Activated CD4-positive, CD25-positive, alpha-beta regulatory T cell treated with anti-CD3 and anti-CD28 coated beads, Interleukin-2, amount 50 U/mL, for 24 hours (primary cell): ENCODE data around the gene CMSS1.

Source experiments
- ATAC-seq, 2 donors: fragments of 150-1000 bp; cut with Tn5 transposase; one replicate each; pipeline ENCODE4 v1.10.0; 2021; ENCODE audit warnings: mild to moderate bottlenecking in 1 of 2, moderate library complexity in 1 of 2

CMSS1 gene

GRCh38 chr3:100111728-100112127 lies 294.1 kb downstream of the CMSS1 start:
- no peak for ATAC-seq

- no peak for ATAC-seq
These were observed 296.2 kb downstream of the CMSS1 start for GRCh38 chr3:100113723-100114412.

GRCh38 chr3:100114413-100115030 lies 296.9 kb downstream of the CMSS1 start, which contains the start of gene FILIP1L:
FILIP1L (minus strand) TSS chr3:100114501.
- ATAC-seq, result no peak

DNA sequence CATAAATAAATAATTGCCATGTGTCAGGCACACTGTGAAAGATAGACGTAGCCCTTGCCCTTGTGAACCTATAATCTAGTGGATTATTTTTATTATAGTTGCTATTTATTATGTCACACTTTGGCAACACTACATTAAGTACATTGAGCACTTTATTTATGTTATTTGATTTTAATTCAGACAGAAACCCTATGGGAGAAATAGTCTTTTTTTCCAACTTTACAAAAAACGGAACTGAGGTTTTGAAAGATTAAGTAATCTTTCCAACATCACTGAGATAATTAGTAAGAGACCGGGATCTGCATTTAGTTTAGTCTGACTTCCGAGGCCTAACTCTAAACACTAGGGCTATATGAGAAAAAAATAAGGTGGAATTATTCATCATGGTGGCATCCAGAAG lies 299.4 kb downstream of the CMSS1 start:
- ATAC-seq, result no peak

- ATAC-seq, result no peak
These were observed 302.4 kb downstream of the CMSS1 start for GRCh38 chr3:100120012-100120411.

DNA sequence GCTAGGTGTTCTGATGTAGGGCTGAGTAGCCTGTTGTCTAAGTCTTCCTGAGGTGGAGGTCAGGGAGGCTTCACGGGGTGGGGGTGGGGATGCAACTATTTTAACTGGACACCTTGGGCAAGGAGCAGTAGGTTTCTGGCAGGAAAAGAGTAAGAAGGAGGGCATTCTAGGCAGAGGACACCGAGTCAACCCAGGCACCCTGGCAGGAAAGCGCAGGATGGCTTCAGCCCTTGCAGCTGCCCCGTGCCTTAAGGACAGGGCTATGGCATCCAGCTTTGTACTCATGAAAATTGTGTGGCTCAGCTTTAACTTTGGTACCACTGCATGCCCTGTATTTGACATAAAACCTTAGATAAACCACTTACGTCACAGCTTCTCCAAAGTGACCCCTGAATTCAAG lies 303.0 kb downstream of the CMSS1 start:
- no peak for ATAC-seq

- ATAC-seq, result no peak
These were observed 304.7 kb downstream of the CMSS1 start for GRCh38 chr3:100122321-100122720.

GRCh38 chr3:100123112-100123511 lies 305.4 kb downstream of the CMSS1 start:
- ATAC-seq, result no peak

DNA sequence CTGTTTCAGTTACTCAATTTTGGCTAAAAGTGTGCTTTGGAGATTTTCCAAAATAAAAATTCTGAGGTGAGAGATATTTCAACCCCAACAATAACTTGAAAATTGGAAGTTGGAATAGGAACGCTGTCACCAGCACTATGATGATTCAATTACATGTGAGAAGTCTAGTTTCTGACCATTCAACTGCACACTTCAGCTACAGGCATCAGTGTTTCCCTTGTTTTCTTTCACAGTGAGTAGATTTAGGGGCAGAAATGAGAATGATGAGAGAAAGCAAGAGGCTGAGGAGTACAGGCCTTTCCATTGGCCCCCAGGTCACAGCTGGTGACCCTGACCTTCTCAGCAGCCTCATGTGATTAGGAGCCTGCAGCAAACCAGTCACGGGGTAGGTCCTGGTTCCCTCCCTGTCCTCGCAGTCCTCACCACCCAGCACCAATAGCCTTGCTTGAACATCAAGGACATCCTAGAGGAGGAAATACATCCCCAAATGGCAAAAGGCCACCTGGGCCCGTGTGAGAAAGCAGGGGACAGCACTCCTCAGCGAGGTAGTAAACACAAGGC lies 306.6 kb downstream of the CMSS1 start:
- no peak for ATAC-seq

DNA sequence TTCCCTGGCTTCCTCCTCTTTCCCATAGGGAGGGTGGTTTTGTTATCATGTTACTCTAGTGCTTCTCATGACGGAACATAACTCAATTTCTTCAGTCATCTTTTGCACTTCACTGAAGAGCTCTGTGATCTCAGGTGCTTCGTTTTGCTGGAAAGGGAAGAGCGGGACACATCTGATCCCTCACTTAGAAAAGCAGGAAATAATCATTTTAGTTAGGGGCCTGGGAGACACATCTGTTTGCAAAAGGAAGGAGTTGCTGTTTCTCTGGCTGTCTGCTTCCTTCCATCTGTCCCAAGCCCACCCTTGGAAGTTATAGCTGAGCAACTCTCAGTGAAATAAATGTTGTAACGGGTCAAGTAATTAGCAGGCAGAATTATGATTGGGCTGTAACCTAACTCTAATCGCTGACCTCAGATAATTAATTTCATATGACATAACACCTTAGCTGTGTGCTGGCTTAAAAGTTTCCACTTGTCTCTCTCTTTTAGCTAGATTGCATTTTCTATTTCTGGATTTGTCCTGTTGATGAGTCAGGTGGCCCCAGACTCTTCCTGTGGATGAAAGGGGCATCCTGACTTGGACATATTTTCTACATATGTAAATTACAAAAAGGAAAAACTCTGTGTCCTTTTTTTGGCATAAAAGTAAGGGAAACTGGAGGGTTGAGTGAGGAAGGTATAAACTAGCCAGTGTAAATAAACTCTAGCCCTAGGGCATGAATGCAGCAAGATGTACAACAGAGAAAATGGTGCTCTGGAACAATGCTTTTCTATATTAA lies 307.7 kb downstream of the CMSS1 start:
- no peak for ATAC-seq

DNA sequence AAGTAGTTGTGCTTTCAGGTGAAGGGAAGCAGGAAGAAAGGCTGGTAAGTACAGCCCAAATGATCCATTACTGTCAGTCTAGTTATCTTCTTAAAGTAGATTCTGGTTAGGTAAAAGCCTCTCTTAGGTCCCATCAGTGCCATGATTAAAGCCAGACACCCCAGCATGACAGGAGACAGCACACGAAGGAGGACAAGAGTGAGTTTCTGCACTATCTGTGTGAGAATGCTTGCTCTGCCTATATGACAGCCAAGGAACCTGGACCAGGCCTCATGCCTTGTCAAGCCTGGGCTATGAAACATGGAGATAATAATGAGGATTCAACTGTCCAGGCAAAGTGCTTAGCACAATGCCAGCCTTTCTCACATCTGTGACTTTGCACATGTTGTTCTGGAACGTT lies 310.1 kb downstream of the CMSS1 start:
- ATAC-seq, result no peak

DNA sequence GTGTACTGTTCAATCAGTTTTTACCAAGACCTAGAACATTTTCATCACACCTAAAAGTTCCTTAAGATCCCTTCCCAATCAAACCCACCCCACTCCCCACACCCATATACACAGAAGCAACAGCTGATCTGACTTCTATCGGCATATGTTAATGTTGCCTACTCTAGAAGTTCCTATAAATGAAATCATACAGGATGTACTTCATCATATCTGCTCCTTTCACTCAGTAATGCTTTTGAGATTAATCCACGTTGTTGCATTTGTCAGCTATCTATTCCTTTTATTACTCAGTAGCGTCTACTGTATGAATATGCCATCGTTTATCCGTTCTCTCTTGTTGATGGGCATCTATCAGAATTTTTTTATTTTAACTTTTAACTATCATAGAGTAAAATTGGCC lies 310.9 kb downstream of the CMSS1 start:
- ATAC-seq, result no peak

GRCh38 chr3:100129941-100130340 lies 312.3 kb downstream of the CMSS1 start:
- ATAC-seq, result no peak

- ATAC-seq, result no peak
These were observed 313.6 kb downstream of the CMSS1 start for GRCh38 chr3:100131241-100131640.

DNA sequence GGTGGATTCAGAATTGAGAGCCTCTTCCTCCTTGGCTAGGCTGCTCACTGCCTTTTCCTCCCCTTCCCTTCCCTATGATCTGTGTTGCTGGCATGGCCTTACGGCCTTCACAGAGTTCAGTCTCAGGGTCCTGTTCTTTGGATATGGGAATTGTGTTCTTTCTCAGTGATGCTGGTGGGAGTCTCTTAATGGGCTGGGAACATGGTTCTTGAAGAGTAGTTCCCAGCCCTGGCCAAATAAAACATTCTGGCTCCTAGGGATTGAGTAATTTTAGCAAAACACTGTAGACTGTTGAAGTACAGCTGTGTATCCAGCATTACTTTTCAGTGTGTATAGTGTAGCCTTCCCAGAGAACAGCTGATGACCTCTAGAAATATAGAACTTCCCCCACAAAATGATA lies 319.3 kb downstream of the CMSS1 start:
- no peak for ATAC-seq

- ATAC-seq, result no peak
These were observed 323.3 kb downstream of the CMSS1 start for GRCh38 chr3:100140976-100141375.

DNA sequence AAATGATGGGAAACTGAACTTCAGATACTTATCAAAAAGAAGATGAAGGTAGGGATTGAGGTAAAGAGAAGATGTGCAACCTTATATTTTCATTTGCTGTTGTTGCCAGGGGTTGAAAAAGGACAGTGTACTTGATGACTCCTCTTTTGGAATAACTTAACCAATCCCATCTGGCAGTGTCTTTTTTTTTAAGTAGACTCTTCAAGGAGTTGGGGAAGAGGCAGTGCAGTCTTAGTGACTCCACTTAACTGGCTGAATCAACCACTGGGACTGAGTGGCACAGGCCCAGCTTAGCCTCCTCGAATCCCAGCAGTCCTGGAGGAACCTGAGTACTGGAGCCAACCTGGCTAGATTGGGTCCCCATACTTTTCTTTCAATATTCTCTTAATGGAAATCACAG lies 323.9 kb downstream of the CMSS1 start:
- no peak for ATAC-seq

DNA sequence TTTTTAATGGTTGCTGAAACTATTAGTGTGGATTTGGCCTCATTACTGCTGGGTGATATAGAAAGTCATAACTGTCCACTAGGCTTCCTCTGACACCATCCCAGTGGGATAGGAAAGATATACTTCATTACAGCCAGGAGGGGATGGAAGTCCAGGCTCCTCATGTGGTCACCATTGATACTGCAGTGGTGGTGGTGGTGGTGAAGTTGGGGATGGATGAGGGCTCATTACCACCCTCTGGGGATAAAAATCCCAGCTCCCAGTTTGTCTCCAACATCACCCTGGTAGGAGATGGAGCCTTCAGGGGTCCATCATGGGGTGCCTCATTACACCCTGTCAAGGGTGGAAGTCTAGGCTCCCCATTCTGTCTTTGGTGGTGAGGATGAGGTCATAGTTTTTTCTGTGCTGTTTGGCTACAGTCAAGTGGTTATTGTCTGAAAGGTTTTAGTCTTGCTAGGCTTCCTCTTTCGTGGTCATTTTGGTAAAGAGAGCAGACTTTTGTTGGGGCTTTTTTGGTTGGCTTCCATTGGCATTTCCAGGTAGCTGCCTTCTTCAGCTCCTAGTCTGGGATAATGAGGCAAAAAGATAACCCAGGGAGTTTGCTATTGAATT lies 326.7 kb downstream of the CMSS1 start:
- ATAC-seq, result no peak

GRCh38 chr3:100149130-100149529 lies 331.5 kb downstream of the CMSS1 start:
- ATAC-seq, result no peak

GRCh38 chr3:100149713-100150415 lies 332.2 kb downstream of the CMSS1 start:
- ATAC-seq, result no peak

DNA sequence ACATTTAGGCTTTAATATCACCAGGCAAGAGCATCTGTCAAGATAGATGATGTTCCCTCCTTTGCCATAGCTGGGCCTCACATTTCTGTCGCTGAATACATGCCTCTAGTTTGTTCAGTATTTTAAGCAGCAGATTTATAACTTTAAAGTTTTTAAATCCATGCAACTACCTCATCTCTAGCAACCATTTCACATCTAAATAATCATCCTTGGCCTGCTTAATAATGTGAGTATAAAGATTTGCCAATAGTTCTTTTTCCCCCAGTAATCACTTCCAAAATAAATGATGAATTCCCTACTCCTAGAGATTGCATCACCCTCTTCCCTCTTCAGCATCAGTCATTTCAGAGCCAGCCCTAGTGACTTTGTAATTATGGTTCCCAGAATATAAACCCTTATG lies 332.8 kb downstream of the CMSS1 start:
- ATAC-seq, result no peak

DNA sequence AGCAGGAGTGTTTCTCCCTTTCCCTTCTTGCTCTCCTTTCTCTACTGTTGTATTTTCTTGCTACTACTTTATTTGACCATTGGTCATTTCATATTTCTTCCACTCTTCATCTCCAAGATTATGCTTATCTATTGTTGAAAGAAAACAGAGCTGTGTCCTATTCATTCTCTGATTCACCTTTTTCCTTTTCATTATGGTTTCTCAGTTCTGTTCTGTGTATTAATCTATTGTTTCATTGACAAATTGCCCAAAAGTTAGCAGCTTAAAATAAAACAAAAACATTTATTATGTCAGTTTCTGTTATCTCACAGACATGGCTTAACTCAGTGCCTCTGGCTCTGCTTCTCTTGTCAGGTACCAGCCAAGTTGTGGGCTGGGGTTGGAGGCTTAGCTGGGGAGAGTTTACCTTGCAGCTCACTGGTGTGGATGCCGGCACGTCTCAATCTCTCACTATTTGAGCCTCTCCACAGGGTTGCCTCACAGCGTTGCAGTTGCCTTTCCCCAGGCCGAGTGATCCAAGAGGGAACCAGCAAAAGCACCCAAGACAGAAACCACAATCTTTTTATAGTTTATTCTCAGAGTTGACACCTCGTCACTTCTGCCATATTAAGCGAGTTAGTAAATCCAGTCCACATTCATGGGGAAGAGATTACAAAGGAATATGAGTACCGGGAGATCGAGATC lies 333.5 kb downstream of the CMSS1 start:
- ATAC-seq, result no peak
